ENCODE measurements around the gene EIF4E1B.

Gene EIF4E1B

GRCh38 chr5:176627582-176627981 is 2.9 kb upstream of the EIF4E1B start:
- no peak for DNase-seq

- no peak for DNase-seq
These were observed 1.9 kb upstream of the EIF4E1B start for GRCh38 chr5:176628406-176629228.

GRCh38 chr5:176629317-176629852 is 1.1 kb upstream of the EIF4E1B start:
- DNase-seq = no peak

- DNase-seq = no peak
These were observed 277 bp downstream of the EIF4E1B start for GRCh38 chr5:176630681-176631222.

GRCh38 chr5:176631383-176632200 is 1.1 kb downstream of the EIF4E1B start:
- DNase-seq = no peak

GRCh38 chr5:176632745-176633144 is 2.3 kb downstream of the EIF4E1B start:
- no peak for DNase-seq

- DNase-seq = no peak
These were observed 3.1 kb downstream of the EIF4E1B start for GRCh38 chr5:176633598-176633997.

- no peak for DNase-seq
These were observed 6.0 kb downstream of the EIF4E1B start for GRCh38 chr5:176636426-176636825.

GRCh38 chr5:176637556-176637955 is 7.1 kb downstream of the EIF4E1B start:
- DNase-seq = no peak

- DNase-seq = no peak
These were observed 8.0 kb downstream of the EIF4E1B start for GRCh38 chr5:176638437-176638836.

- no peak for DNase-seq
These were observed 8.7 kb downstream of the EIF4E1B start for GRCh38 chr5:176639208-176639607.

GRCh38 chr5:176639981-176640380 is 9.5 kb downstream of the EIF4E1B start:
- no peak for DNase-seq

GRCh38 chr5:176640616-176641015 is 10.1 kb downstream of the EIF4E1B start:
- DNase-seq = no peak

- DNase-seq = no peak
These were observed 12.4 kb downstream of the EIF4E1B start for GRCh38 chr5:176642675-176643490.

GRCh38 chr5:176643491-176644219 is 13.2 kb downstream of the EIF4E1B start:
- no peak for DNase-seq

- no peak for DNase-seq
These were observed 13.8 kb downstream of the EIF4E1B start for GRCh38 chr5:176644294-176644693.

- DNase-seq = no peak
These were observed 14.6 kb downstream of the EIF4E1B start for GRCh38 chr5:176644878-176645670.

- DNase-seq = no peak
These were observed 15.7 kb downstream of the EIF4E1B start for GRCh38 chr5:176646049-176646706.

- no peak for DNase-seq
These were observed 16.2 kb downstream of the EIF4E1B start for GRCh38 chr5:176646707-176647029.

Measured in right kidney (tissue), 1 donor.